T follicular helper cell (primary cell): ENCODE measurements around the gene HCRT.
"Not testable (repeated sequence)": the region's sequence is repeated elsewhere in the genome, so short reads cannot be mapped to it uniquely, and the experiment has no call there.

Experiments used
- DNase-seq: peaks from one replicate; pipeline ENCODE4 v3.0.0-alpha.2; 2020; ENCODE audit warnings: low read depth

Gene HCRT

DNA sequence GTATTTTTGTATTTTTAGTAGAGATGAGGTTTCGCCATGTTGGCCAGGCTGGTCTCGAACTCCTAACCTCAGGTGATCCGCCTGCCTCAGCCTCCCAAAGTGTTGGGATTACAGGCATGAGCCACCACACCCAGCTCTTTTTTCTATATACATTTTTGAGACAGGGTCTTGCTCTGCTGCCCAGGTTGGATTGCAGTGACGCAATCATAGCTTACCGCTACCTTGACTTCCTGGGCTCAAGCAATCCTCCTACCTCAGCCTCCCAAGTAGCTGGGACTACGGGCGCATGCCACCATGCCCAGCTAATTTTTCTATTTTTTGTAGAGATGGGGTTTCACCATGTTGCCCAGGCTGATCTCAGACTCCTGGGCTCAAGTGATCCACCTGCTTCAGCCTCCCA, 44.6 kb downstream of the HCRT start:
- DNase-seq: not testable (repeated sequence)

- DNase-seq: no peak
Observed at GRCh38 chr17:42138749-42139492, 46.3 kb downstream of the HCRT start.

- no peak for DNase-seq
Observed at GRCh38 chr17:42136654-42137051, 48.6 kb downstream of the HCRT start.

DNA sequence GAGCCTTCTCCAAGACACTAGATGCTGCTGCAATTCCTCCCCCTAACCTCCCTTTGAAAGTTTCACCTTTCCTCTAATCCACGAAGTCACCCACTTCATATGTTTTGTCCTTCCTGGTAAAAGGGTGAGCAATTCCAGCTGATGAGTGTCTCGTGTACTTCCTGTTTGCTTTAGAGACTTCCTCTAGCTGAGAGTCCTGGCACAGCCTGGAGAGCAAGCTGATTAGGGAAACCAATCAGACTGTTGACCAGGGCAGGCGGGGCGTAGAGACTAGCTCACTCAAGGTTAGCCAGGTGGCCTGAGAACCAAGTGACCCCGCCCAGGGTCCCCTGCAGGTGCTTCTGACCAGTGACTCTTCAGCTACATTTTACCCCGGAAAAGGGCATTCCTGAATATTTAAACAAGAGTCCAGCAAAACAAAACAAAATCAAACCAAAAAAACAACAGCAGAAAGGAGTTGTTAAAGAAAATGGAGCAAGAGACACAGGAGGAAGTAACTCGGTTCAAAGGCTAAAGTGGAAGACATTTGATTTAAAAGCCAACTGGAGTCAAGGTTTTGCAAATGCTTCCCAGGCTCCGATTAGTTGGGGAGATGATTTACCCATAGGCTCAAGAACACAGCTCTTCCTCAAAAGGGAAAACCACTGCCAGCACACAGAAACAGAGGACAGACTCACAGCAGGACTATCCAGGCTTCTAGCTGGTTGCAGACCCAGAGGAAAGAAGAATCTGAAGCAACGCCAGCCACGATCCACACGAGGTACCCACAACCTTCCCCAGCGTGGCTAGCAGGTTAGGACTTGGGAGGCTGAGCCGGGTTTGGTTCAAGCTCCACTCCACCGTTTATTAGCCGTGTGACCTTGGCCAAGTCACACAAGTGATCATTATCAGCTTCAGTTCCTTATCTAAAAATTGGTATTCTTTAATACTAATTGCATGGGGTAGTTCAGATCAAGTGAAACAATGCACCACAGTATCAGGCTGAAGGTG, 49.3 kb downstream of the HCRT start:
- DNase-seq: no peak

GRCh38 chr17:42135151-42135550, 50.1 kb downstream of the HCRT start:
- no peak for DNase-seq
